Astrocyte of the spinal cord (primary cell): ENCODE results near the gene TUFT1.
A peak's percentile ranks its signal among the peaks of the same experiment; 100 is the strongest.

Source experiments
- DNase-seq: peaks from one replicate; pipeline ENCODE4 v3.0.0; 2011; ENCODE audit warnings: low read depth, low spot score
- H3K4me3 ChIP-seq: 2 replicates; pipeline ENCODE4 v1.5.1; 2011; ENCODE audit warnings: low read depth, mild to moderate bottlenecking, low read length, moderate library complexity
- CTCF ChIP-seq: IDR thresholded peaks from 2 replicates; pipeline ENCODE4 v1.5.1; 2012; ENCODE audit warnings: low read depth, mild to moderate bottlenecking, low read length, inconsistent platforms
- in situ Hi-C: cut with HindIII; loops from 2 replicates; pipeline ENCODE4 v1.10.0; 2017; ENCODE audit warnings: low sequenced_read_pairs

The TUFT1 gene

GRCh38 chr1:151534662-151535278, 5.3 kb upstream of the TUFT1 start:
- peak; percentile 64 for DNase-seq
- H3K4me3 ChIP-seq = no peak overlapping the region
- in situ Hi-C loops = no loop called here
- TF ChIP-seq CTCF = peak; percentile 95

DNA sequence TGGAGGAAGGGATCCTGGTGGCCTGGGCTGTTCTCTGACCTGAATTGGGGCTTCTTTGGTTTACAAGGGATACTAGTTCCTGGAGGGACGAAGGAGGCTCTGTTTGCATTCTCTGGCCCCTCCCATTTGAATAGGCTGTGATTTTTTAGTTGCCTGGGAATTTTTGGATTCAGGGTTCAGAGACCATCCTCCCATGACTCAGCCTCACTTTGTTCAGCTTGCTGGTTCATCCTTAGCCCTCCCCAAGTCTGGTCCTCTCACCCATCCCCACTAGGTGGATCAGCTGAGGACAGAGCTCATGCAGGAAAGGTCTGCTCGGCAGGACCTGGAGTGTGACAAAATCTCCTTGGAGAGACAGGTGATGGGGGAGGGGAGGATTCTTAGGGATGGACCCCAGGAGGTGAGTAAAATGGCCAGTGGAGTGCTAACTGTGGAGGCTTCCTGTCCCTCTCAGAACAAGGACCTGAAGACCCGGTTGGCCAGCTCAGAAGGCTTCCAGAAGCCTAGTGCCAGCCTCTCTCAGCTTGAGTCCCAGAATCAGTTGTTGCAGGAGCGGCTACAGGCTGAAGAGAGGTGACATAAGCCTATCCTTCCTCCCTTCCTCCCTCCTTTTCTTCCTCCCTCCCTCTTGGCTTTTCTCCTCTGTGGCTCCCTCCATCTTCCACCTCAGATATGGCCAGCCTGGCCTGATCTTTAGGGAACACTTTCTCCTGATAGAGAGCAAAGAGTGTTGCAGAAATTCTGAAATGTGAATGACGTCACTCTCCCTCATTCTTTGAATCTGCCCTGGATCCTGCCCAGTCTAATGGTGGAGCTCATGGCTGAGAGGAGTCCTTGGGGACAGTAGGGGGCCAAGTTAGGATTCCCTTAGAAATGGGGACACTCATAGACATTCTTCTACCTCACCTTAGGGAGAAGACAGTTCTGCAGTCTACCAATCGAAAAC, 4.5 kb upstream of the TUFT1 start:
- no peak for DNase-seq
- in situ Hi-C loops = no loop called here
- H3K4me3 ChIP-seq = no peak overlapping the region
- TF ChIP-seq CTCF = no peak

DNA sequence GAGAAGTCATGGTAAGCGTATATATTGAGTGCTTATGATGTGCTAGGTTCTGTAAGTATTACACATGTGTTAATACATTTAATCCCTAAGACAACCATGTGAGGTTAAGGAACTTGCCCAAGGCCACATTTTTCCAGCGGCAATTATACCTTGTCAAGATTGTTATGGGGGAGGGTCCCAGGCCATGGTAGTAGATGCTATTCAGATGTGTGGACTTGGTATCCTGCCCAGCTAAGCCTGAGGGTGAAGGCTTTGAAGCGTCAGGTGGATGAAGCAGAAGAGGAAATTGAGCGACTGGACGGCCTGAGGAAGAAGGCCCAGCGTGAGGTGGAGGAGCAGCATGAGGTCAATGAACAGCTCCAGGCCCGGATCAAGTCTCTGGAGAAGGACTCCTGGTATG, 3.6 kb upstream of the TUFT1 start:
- in situ Hi-C loops = no loop called here
- H3K4me3 ChIP-seq = no peak overlapping the region
- DNase-seq = no peak
- no peak for TF ChIP-seq CTCF

DNA sequence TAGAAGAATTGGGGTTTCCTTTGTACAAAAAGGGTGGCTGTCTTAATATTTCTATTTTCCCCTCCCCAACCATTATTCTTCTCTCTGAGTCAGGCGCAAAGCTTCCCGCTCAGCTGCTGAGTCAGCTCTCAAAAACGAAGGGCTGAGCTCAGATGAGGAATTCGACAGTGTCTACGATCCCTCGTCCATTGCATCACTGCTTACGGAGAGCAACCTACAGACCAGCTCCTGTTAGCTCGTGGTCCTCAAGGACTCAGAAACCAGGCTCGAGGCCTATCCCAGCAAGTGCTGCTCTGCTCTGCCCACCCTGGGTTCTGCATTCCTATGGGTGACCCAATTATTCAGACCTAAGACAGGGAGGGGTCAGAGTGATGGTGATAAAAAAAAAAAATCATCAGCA, 3.0 kb upstream of the TUFT1 start:
- DNase-seq = peak; percentile 96
- in situ Hi-C loops = no loop called here
- H3K4me3 ChIP-seq = no peak overlapping the region
- TF ChIP-seq CTCF = no peak

GRCh38 chr1:151539321-151540020, 638 bp upstream of the TUFT1 start:
- no peak for TF ChIP-seq CTCF
- in situ Hi-C loops = no loop called here
- DNase-seq = peak; percentile 95
- H3K4me3 ChIP-seq = peak overlapping the region; percentile 76

GRCh38 chr1:151540982-151541377, 871 bp downstream of the TUFT1 start:
- peak overlapping the region; percentile 76 for H3K4me3 ChIP-seq
- TF ChIP-seq CTCF = no peak
- DNase-seq = no peak
- in situ Hi-C loops = no loop called here
